IPS-20b (cell line): ENCODE data around the gene IFNA16.
"Not testable (repeated sequence)": the region's sequence is repeated elsewhere in the genome, so short reads cannot be mapped to it uniquely, and the experiment has no call there.

Experiments used
- H3K27ac ChIP-seq: one replicate; pipeline ENCODE4 v1.5.1; 2013; ENCODE audit warnings: low read length
- H3K27me3 ChIP-seq: 2 replicates; pipeline ENCODE4 v1.6.1; 2013; ENCODE audit warnings: mild to moderate bottlenecking, low read length, inconsistent platforms; ENCODE audit not compliant: insufficient read depth
- H3K36me3 ChIP-seq: 2 replicates; pipeline ENCODE4 v1.6.1; 2013; ENCODE audit warnings: low read depth, mild to moderate bottlenecking, inconsistent platforms, low read length, moderate library complexity; ENCODE audit not compliant: insufficient read depth
- H3K4me1 ChIP-seq: 2 replicates; pipeline ENCODE4 v1.6.1; 2013; ENCODE audit warnings: mild to moderate bottlenecking, control low read depth, inconsistent platforms, low read length, moderate library complexity; ENCODE audit not compliant: insufficient read depth
- H3K4me3 ChIP-seq: 2 replicates; pipeline ENCODE4 v1.5.1; 2013; ENCODE audit warnings: mild to moderate bottlenecking, low read length, inconsistent platforms
- H3K9ac ChIP-seq: 2 replicates; pipeline ENCODE4 v1.6.1; 2013; ENCODE audit warnings: low read depth, mild to moderate bottlenecking, inconsistent platforms, low read length, moderate library complexity
- H3K9me3 ChIP-seq: 2 replicates; pipeline ENCODE4 v1.6.1; 2013; ENCODE audit warnings: mild to moderate bottlenecking, low read depth, low read length, inconsistent platforms; ENCODE audit not compliant: insufficient read depth

IFNA16 gene

DNA sequence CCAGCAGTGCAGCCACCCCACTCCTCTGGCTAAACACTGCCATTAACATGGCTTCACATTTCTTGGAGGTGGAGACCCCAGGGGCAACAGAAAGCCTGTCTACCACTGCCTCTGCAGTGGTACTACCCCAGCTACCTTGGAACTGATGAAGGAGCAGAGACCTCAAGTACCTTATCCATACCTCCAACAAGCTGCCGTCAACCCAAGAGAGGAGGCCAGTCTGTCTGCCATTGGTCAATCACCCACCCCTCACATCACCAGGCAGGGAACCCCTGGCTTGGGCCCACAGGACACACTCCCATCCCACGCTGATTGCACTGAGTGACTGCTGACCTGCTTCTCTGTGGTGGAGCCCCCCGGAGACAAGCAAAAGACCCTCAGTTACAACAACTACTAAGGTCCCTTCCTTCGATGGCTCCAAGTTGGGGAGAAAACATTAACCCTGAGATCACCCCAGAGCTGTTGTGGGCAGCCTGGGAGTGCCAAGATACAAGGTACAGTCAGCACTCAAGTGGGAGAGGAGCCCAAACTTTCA lies 17.1 kb upstream of the IFNA16 start:
- Histone ChIP-seq H3K4me3 (no peak overlapping the region), H3K27ac (no peak overlapping the region), H3K9ac (no peak overlapping the region), H3K27me3 (no peaks in the 10 kb centered on the region), H3K36me3 (no peaks in the 10 kb centered on the region), H3K9me3 (no peaks in the 10 kb centered on the region), H3K4me1 (no peaks in the 10 kb centered on the region)

DNA sequence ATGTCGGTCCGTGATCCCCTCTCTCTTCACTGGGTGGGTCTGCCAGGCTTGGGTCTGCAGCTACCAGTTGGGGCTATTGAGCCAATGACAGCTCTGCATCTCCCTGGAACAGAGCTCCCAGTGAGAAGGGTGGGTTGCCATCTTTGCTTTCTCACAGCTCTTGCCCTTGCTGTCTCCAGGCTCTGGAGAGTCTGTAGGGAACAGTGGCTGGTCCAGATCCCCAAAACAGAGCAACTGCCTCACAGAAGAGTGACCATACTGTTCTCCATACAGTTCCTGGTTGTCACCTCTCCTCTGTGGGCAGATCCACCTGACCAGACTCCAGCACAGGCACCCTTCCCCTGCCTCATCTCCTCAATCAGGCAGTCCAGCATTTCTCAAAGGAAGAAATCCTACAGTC lies 16.1 kb upstream of the IFNA16 start:
- H3K27ac ChIP-seq = no peak overlapping the region
- no peaks in the 10 kb centered on the region for H3K9me3 ChIP-seq
- no peak overlapping the region for H3K9ac ChIP-seq

DNA sequence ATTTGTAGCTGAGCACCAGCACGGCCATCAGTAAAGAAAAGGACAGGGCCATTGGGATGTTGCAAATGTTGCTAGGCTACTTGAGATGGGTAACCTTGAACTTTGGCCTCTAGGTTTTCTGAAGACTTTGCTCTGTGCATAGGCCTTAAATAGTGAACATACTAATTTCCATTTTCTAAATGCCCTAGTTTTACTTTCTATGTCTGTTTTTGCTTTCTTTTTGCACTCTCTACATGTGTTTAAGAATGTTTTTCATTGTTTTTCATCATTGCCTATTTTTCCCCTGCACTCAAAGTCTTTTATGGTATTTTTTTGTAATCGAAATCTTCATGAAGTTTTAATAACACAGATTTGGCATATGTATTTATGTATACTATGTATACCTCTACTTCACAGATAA lies 11.0 kb upstream of the IFNA16 start, which contains the start of gene IFNA17:
IFNA17 (minus strand) TSS at position 101 of the 400 bp plus-strand sequence; CDS start at position 52, 49 bp downstream.
- H3K27me3 ChIP-seq = no peaks in the 10 kb centered on the region
- H3K4me3 ChIP-seq = no peak within 1 kb of the TSS

More for the DNA sequence above, 16.1 kb upstream of the IFNA16 start:
- no peaks in the 10 kb centered on the region for H3K4me1 ChIP-seq
- no peak overlapping the region for H3K4me3 ChIP-seq
- H3K27me3 ChIP-seq = no peaks in the 10 kb centered on the region
- H3K36me3 ChIP-seq = no peaks in the 10 kb centered on the region

DNA sequence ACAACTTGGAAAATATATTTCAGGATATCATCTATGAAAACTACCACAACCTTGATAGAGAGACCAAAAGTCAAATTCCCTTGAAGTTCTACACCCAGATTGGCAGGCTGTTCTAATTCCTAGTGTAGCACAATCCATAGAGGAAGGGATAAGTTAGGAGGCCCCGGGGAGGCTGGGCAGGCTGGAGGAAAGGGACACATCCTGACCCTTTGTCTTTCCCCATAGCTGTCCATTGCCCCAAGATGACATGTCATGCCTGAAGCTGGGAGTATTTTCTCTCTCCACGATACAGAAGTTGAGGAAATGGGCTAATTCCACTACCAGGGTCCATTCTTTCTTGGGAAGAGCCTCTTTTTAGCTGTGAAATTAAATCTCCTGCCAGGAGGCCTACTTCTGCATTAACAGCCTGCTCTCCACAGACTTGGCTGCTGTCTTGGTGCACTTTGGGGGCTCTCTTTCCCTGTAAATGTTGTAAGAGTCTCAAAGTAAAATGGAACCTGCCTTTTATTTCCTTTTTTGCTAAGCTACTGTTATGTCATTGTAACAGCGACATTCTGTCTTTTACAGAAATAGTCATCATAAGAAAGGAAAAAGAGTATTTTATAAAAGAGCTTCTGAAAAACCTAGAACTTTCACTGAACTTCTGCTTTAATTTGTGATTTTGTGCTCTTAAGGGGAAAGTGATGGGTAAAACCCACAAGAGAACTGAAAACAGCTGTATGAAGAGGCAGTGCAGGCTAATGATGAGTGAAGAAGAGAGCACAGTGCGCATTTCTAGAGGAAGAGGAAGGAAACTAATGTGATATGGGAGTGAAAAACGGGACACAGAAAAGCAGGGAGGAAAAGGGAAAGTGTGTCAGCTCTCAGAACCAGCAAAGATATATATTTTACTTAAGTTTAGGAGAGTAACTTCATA lies 3.4 kb downstream of the IFNA16 start:
- not testable (repeated sequence) for H3K27ac ChIP-seq

More for the DNA sequence above, 11.0 kb upstream of the IFNA16 start, which contains the start of gene IFNA17:
- H3K27ac ChIP-seq = no peak within 1 kb of the TSS
- H3K9ac ChIP-seq = no peak within 1 kb of the TSS
- H3K9me3 ChIP-seq = no peaks in the 10 kb centered on the region
- no peaks in the 10 kb centered on the region for H3K36me3 ChIP-seq
- no peaks in the 10 kb centered on the region for H3K4me1 ChIP-seq

DNA sequence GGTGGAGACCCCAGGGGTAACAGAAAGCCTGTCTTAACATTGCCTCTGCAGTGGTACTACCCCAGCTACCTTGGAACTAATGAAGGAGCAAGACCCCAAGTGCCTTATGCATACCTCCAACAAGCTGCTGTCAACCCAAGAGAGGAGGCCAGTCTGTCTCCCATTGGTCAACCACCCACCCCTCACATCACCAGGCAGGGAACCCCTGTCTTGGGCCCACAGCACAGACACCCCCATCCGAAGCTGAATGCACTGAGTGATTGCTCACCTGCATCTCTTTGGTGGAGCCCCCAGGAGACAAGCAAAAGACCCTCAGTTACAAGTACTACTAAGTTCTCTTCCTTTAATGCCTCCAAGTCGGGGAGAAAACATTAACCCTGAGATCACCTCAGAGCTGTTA lies 5.0 kb downstream of the IFNA16 start:
- H3K9ac ChIP-seq, H3K4me3 ChIP-seq: not testable (repeated sequence)

More for the DNA sequence above, 3.4 kb downstream of the IFNA16 start:
- not testable (repeated sequence) for H3K4me1 ChIP-seq, H3K4me3 ChIP-seq, H3K27me3 ChIP-seq, H3K9me3 ChIP-seq, H3K9ac ChIP-seq, H3K36me3 ChIP-seq

DNA sequence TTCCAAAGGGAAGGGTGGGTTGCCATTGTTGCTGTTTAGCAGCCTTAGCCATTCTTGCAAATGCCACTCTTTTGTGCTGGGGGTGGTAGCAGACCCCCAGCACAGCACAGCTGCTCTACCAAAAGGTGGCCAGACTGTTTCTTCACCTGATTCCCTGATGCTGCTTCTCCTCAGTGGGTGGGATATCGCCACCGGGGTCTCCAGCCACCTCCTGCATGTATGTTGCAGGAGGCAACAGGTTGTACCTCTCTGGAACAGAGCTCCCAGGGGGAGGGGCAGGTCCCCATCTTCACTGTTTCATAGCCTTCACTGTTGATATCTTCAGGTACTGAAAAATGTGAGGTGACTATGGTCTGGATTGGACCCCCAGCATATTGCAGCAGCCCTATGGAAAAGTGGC lies 6.3 kb downstream of the IFNA16 start:
- not testable (repeated sequence) for H3K4me1 ChIP-seq, H3K27ac ChIP-seq, H3K36me3 ChIP-seq, H3K4me3 ChIP-seq, H3K9ac ChIP-seq, H3K9me3 ChIP-seq, H3K27me3 ChIP-seq

More for the DNA sequence above, 5.0 kb downstream of the IFNA16 start:
- H3K36me3 ChIP-seq, H3K27me3 ChIP-seq, H3K4me1 ChIP-seq, H3K27ac ChIP-seq, H3K9me3 ChIP-seq: not testable (repeated sequence)

DNA sequence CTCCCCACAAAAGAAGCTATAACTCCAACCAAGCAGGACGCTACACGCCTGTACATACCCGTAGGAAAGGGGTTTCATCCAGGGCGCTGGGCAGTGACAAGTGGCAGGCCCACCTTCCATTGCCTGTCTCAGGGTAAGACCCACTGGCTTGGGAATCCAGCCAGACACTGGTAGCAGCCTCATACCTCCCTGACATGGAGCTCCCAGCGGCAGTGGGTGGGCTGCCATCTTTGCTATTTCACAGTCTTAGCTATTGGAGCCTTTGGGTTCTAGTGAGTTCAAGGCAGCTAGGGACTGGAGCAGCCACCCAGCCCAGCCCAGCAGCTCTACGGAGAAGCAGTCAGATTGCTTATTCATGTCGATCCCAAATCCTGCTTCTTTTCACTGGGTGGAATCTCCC lies 6.8 kb downstream of the IFNA16 start:
- H3K27me3 ChIP-seq = no peaks in the 10 kb centered on the region
- H3K27ac ChIP-seq = no peak overlapping the region
- no peak overlapping the region for H3K9ac ChIP-seq
- H3K4me3 ChIP-seq = no peak overlapping the region
- H3K9me3 ChIP-seq = no peaks in the 10 kb centered on the region
- H3K4me1 ChIP-seq = no peaks in the 10 kb centered on the region
- H3K36me3 ChIP-seq = no peaks in the 10 kb centered on the region

DNA sequence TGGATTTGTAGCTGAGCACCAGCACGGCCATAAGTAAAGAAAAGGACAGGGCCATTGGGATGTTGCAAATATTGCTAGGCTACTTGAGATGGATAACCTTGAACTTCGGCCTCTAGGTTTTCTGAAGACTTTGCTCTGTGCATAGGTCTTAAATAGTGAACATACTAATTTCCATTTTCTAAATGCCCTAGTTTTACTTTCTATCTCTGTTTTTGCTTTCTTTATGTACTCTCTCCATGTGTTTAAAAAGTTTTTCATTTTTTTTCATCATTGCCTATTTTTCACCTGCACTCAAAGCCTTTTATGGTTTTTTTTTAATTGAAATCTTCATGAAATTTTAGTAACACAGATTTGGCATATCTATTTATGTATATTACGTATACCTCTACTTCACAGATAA lies 10.1 kb downstream of the IFNA16 start, which contains the start of gene IFNA10:
IFNA10 (minus strand) TSS at position 101 of the 400 bp plus-strand sequence; CDS start at position 55, 46 bp downstream.
- not testable (repeated sequence) for H3K27me3 ChIP-seq, H3K36me3 ChIP-seq, H3K4me3 ChIP-seq, H3K4me1 ChIP-seq, H3K9ac ChIP-seq, H3K9me3 ChIP-seq, H3K27ac ChIP-seq

DNA sequence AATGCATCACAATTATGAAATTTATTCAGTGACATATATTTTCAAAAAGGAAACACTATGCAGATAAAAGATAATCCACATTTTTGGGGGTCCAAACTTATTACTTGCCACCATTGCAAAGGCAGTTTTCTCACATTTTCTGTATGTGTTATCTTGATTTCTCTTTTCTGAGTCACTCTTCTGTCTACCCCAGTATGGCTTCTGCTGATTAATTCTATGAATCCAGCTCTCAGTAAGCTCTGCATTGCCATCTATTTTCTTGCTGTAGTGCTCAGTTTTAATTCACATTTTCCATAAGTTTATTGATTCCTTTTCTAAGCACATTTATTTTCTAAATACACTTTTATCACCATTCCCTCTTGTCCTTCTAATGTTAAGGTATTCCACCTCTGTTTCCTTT lies 11.9 kb downstream of the IFNA16 start:
- H3K27me3 ChIP-seq = no peaks in the 10 kb centered on the region
- no peak overlapping the region for H3K9ac ChIP-seq
- no peaks in the 10 kb centered on the region for H3K4me1 ChIP-seq
- no peak overlapping the region for H3K4me3 ChIP-seq
- no peaks in the 10 kb centered on the region for H3K9me3 ChIP-seq
- H3K36me3 ChIP-seq = no peaks in the 10 kb centered on the region
- no peak overlapping the region for H3K27ac ChIP-seq

DNA sequence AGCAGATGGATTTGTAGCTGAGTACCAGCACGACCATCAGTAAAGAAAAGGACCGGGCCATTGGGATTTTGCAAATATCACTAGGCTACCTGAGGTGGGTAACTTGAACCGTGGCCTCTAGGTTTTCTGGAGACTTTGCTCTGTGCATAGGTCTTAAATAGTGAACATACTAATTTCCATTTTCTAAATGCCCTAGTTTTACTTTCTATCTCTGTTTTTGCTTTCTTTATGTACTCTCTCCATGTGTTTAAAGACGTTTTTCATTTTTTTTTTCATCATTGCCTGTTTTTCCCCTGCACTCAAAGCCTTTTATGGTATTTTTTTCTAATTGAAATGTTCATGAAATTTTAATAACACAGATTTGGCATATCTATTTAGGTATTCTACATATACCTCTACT lies 15.0 kb downstream of the IFNA16 start, which contains the start of gene IFNA7:
IFNA7 (minus strand) TSS at position 101 of the 400 bp plus-strand sequence; CDS start at position 61, 40 bp downstream.
- not testable (repeated sequence) for H3K9ac ChIP-seq, H3K27ac ChIP-seq, H3K27me3 ChIP-seq, H3K4me1 ChIP-seq, H3K9me3 ChIP-seq, H3K36me3 ChIP-seq, H3K4me3 ChIP-seq

DNA sequence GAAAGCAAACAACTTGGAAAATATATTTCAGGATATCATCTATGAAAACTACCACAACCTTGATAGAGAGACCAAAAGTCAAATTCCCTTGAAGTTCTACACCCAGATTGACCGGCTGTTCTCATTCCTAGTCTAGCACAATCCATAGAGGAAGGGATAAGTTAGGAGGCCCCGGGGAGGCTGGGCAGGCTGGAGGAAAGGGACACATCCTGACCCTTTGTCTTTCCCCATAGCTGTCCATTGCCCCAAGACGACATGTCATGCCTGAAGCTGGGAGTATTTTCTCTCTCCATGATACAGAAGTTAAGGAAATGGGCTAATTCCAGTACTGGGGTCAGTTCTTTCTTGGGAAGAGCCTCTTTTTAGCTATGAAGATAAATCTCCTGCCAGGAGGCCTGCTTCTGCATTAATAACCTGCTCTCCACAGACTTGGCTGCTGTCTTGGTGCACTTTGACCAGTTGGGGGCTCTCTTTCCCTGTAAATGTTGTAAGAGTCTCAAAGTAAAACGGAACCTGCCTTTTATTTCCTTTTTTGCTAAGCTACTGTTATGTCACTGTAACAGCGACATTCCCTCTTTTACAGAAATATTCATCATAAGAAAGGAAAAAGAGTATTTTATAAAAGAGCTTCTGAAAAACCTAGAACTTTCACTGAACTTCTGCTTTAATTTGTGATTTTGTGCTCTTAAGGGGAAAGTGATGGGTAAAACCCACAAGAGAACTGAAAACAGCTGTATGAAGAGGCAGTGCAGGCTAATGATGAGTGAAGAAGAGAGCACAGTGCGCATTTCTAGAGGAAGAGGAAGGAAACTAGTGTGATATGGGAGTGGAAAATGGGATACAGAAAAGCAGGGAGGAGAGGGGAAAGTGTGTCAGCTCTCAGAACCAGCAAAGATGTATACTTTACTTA lies 22.0 kb downstream of the IFNA16 start:
- H3K36me3 ChIP-seq, H3K9ac ChIP-seq, H3K27me3 ChIP-seq, H3K9me3 ChIP-seq, H3K4me3 ChIP-seq, H3K27ac ChIP-seq, H3K4me1 ChIP-seq: not testable (repeated sequence)
